PC-9 (cell line): Measurements from ENCODE around the gene FGF4. TPM values are rescaled to one million over a fixed set of nuclear protein-coding genes. Genes with fewer than 3 reads are reported as not detected.

Source experiments
- BruUV-seq: library from RNA; stranded (reverse); fragments of 400-500 nt; replicated peaks from 2 replicates; lab custom pipeline; 2021; lab: Mats Ljungman, UMichigan
- CTCF ChIA-PET: fragments of 300-600 bp; sonication (Branson Sonifier 250); formaldehyde crosslinking; loops from one replicate; lab custom pipeline; 2022; ENCODE audit warnings: antibody characterized with exemption; lab: Charles Lee
- POLR2A ChIA-PET: fragments of 300-600 bp; sonication (Branson Sonifier 250); formaldehyde crosslinking; loops from one replicate; lab custom pipeline; 2022; ENCODE audit warnings: antibody characterized with exemption; ENCODE audit not compliant: unreplicated experiment; lab: Charles Lee
- DNase-seq, 2 experiments: peaks; one replicate each; pipeline versions ENCODE4 v3.0.0 to v3.0.0-alpha.2; 2015 to 2022; ENCODE audit warnings: mixed read lengths in 1 of 2
- H2AFZ ChIP-seq: fragments of 200-600 bp; sonication (generic); 2 replicates; pipeline ENCODE4 v1.8.1; 2017; ENCODE audit warnings: antibody characterized with exemption
- H3F3A ChIP-seq: fragments of 200-600 bp; sonication (generic); 2 replicates; pipeline ENCODE4 v1.8.1; 2017; ENCODE audit warnings: antibody characterized with exemption, mild to moderate bottlenecking, low read depth; ENCODE audit not compliant: insufficient read depth
- H3K27ac ChIP-seq: fragments of 200-600 bp; sonication (generic); 2 replicates; pipeline ENCODE4 v1.6.1; 2016; ENCODE audit warnings: mixed run types
- H3K27me3 ChIP-seq: fragments of 200-600 bp; sonication (generic); 2 replicates; pipeline ENCODE4 v1.6.1; 2016; ENCODE audit warnings: low read depth, mixed run types; ENCODE audit not compliant: insufficient read depth
- H3K36me3 ChIP-seq: fragments of 200-600 bp; sonication (generic); 2 replicates; pipeline ENCODE4 v1.6.1; 2016; ENCODE audit warnings: low read depth, mixed run types
- H3K4me1 ChIP-seq: fragments of 200-600 bp; sonication (generic); replicated peaks from 2 replicates; pipeline ENCODE4 v1.6.1; 2016; ENCODE audit warnings: mixed run types; ENCODE audit not compliant: insufficient read depth
- H3K4me2 ChIP-seq: fragments of 200-600 bp; sonication (generic); 2 replicates; pipeline ENCODE4 v1.6.1; 2017; ENCODE audit warnings: mixed run types
- H3K4me3 ChIP-seq: fragments of 200-600 bp; sonication (generic); 2 replicates; pipeline ENCODE4 v1.6.1; 2016; ENCODE audit warnings: mixed run types
- H3K79me2 ChIP-seq: fragments of 200-600 bp; sonication (generic); 2 replicates; pipeline ENCODE4 v1.6.1; 2017; ENCODE audit warnings: low read depth, mixed run types
- H3K9me2 ChIP-seq: fragments of 200-600 bp; sonication (generic); 2 replicates; pipeline ENCODE4 v1.8.1; 2017; ENCODE audit warnings: mild to moderate bottlenecking; ENCODE audit not compliant: insufficient read depth
- H3K9me3 ChIP-seq: fragments of 200-600 bp; sonication (generic); 2 replicates; pipeline ENCODE4 v1.8.1; 2016; ENCODE audit warnings: low read depth; ENCODE audit not compliant: insufficient read depth
- H4K20me1 ChIP-seq: fragments of 200-600 bp; sonication (generic); 2 replicates; pipeline ENCODE4 v1.8.1; 2017; ENCODE audit not compliant: insufficient read depth
- EZH2 ChIP-seq: fragments of 200-600 bp; sonication (generic); IDR thresholded peaks from 2 replicates; pipeline ENCODE4 v1.8.0; 2017; ENCODE audit warnings: antibody characterized with exemption, low read depth
- intact Hi-C: fragments of 100-400 bp; cut with micrococcal nuclease; formaldehyde crosslinking; loops from one replicate; pipeline ENCODE4 v1.10.0; 2022; ENCODE audit not compliant: unreplicated experiment
- total RNA-seq: library from RNA; stranded (reverse); gene quantifications from 2 replicates; pipeline ENCODE4 v1.2.3, GENCODE V29; 2021
- TF ChIP-seq, protein P1 (sequence below): fragments of 200-600 bp; sonication (generic); conservative IDR thresholded peaks from 2 replicates; pipeline ENCODE4 v1.6.1; 2017; ENCODE audit warnings: mixed run types, antibody characterized with exemption, mild to moderate bottlenecking, moderate library complexity

Gene FGF4
- total RNA-seq, 1 experiment from 2014 or later = not detected

DNA sequence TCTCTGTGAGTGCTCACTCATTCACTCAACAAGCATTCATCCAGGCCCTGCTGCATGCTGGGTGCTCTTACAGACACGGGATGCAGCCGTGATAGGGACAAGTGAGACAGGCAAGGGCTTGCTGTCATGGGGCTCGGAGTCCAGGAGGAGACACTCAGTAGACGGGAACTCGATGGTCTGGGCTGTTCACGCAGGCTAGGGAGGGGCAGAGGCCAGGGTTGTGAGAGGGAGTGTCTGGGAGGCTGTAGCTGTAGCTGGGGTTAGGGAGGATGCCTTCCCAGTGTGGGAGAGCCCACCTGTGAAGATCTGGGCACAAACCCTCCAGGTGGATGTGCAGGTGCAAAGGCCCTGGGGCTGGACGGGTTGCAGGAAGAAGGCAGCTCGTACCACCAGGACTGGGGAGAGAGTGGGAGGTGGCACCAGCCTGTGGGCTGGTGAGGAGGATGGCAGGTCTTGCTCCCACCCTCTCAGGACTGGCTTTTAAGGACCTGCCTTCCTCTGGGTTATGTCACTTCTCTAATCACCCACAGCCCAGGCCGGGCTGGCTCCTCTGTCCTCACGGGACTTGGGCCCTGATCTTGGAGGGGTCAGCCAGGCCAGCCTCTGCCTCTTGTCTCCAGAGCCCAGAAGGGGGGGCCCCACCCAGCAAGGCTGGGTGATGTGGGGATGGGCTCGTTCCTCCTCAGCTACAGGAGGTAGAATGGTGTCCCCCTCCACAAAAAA is 24.1 kb downstream of the FGF4 start:
- POLR2A ChIA-PET = no interaction called here
- H3K4me3 ChIP-seq = no peak overlapping the region
- BruUV-seq = no TSS peak
- CTCF ChIA-PET = no interaction called here
- no peaks in the 10 kb centered on the region; the same call in 1 of the 2 replicates for H3K27me3 ChIP-seq
- no peaks in the 10 kb centered on the region for H3K9me3 ChIP-seq
- no peak overlapping the region for H3K4me2 ChIP-seq
- intact Hi-C loops = no loop called here
- no peaks in the 10 kb centered on the region for H4K20me1 ChIP-seq
- DNase-seq = no peak
- no peak overlapping the region for H2AFZ ChIP-seq
- H3F3A ChIP-seq = no peaks in the 10 kb centered on the region
- no peaks in the 10 kb centered on the region for H3K79me2 ChIP-seq
- no peaks in the 10 kb centered on the region for H3K9me2 ChIP-seq
- TF ChIP-seq EZH2 = no peak
- no peaks in the 10 kb centered on the region for H3K4me1 ChIP-seq
- H3K36me3 ChIP-seq = no peaks in the 10 kb centered on the region
- no peak overlapping the region for H3K27ac ChIP-seq

DNA sequence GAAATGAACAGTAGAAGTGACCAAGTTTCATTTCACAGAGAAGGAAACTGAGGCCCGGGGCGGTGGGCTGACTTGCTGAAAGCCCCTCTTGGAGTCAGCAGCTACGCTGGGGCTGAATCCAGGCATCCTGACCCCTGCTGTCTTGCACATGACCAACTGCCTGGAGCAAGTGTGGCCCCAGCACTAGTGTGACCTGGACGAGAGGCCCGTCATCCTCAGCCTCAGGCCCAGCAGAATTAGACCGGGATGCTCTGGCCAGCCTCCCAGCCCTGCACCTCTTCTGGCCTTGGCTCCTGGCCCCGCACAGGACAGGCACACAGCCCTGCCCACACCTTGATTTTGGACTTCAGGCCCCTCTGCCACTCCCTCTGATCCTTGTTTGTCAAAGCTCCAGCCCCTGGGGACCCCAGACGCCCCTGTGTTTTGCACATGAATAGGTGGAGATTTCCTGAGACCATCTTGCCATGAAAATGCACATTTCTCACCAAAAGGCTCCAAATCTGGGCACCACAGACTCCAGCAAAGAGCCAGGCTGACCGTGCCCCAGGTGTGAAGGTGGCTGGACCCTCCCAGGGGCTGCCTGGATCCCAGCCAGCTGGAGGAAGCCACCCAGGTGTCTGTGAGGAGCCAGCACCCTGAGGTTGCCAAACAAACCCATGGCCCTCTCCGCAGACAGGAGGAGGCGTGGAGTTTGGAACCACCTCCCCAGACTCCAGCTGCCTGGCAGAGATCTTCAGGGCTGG is 24.9 kb downstream of the FGF4 start:
- TF ChIP-seq EZH2 = no peak
- TF ChIP-seq, protein P1, sequence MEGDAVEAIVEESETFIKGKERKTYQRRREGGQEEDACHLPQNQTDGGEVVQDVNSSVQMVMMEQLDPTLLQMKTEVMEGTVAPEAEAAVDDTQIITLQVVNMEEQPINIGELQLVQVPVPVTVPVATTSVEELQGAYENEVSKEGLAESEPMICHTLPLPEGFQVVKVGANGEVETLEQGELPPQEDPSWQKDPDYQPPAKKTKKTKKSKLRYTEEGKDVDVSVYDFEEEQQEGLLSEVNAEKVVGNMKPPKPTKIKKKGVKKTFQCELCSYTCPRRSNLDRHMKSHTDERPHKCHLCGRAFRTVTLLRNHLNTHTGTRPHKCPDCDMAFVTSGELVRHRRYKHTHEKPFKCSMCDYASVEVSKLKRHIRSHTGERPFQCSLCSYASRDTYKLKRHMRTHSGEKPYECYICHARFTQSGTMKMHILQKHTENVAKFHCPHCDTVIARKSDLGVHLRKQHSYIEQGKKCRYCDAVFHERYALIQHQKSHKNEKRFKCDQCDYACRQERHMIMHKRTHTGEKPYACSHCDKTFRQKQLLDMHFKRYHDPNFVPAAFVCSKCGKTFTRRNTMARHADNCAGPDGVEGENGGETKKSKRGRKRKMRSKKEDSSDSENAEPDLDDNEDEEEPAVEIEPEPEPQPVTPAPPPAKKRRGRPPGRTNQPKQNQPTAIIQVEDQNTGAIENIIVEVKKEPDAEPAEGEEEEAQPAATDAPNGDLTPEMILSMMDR = no peak
- no peaks in the 10 kb centered on the region for H4K20me1 ChIP-seq
- no TSS peak for BruUV-seq
- no peaks in the 10 kb centered on the region for H3K9me3 ChIP-seq
- no peak overlapping the region for H2AFZ ChIP-seq
- no peak overlapping the region for H3K4me3 ChIP-seq
- intact Hi-C loops = no loop called here
- H3K27me3 ChIP-seq = no peaks in the 10 kb centered on the region; the same call in 1 of the 2 replicates
- H3K9me2 ChIP-seq = no peaks in the 10 kb centered on the region
- H3K4me1 ChIP-seq = 0 out of 2 replicates have a peak, but pooled peaks cover 3% of the 10 kb centered on the region
- ChIA-PET CTCF (no interaction called here), POLR2A (no interaction called here)
- DNase-seq = no peak
- no peaks in the 10 kb centered on the region for H3K79me2 ChIP-seq
- no peak overlapping the region for H3K27ac ChIP-seq
- no peaks in the 10 kb centered on the region; the same call in 1 of the 2 replicates for H3F3A ChIP-seq
- H3K36me3 ChIP-seq = no peaks in the 10 kb centered on the region
- no peak overlapping the region for H3K4me2 ChIP-seq

DNA sequence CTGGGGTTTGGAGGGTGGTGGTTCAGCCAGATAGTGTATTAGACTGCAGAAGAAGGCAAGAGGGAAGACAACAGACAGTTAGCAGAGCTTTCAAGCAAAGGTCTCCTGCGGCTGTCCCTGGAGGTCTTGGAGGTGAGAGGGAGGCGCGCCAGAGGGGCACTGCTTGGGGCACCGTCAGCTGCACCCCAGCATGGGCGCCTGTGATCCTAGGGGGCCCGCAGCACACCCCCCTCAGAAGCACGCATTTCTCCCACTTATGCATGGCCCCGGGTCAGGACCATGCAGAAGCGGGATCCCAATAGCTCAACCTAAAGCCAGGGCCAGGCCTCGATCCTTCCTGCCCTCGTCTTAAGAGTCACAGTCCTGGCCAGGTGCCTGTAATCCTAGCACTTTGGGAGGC is 26.5 kb downstream of the FGF4 start:
- POLR2A ChIA-PET = interaction anchor here (0.6 kb wide), 1 partner anchor 1603 kb away, joined by 3 read pairs; no protein-coding TSS in a partner anchor
- Histone ChIP-seq H3K4me2 (no peak overlapping the region), H4K20me1 (no peaks in the 10 kb centered on the region), H3K9me3 (no peaks in the 10 kb centered on the region), H3F3A (peaks cover 3% of the 10 kb centered on the region; the same call in 1 of the 2 replicates), H3K9me2 (no peaks in the 10 kb centered on the region), H3K79me2 (no peaks in the 10 kb centered on the region), H3K36me3 (no peaks in the 10 kb centered on the region), H3K27ac (no peak overlapping the region), H3K4me1 (peaks cover 20% of the 10 kb centered on the region), H2AFZ (no peak overlapping the region), H3K4me3 (no peak overlapping the region), H3K27me3 (no peaks in the 10 kb centered on the region; the same call in 1 of the 2 replicates)
- no peak for DNase-seq
- no TSS peak for BruUV-seq
- CTCF ChIA-PET = no interaction called here
- intact Hi-C loops = no loop called here
- no peak for TF ChIP-seq EZH2
- TF ChIP-seq, protein P1 = no peak
